Amniotic stem cell (primary cell): ENCODE results near the gene PAQR5.
"Not testable (repeated sequence)": the region's sequence is repeated elsewhere in the genome, so short reads cannot be mapped to it uniquely, and the experiment has no call there.

Experiments used
- DNase-seq: peaks from one replicate; lab custom pipeline; 2025; lab: John Stamatoyannopoulos, UW

PAQR5 gene

DNA sequence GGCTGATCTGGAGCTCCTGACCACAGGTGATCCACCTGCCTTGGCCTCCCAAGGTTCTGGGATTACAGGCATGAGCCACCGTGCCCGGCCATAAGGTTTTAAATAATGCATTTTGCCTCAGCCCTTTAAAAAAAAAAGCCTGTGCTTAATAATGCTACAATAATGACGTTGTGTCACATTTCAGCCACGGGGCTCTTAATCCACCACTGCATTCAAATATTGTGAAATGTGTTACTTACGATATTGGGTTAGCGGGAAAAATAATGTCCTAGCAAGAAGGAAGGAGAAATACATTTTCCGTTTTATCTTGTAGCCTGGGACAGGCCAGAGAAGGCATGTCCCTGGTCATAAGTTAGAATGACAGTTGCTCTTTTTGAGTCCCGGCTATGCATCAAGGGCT is 17.6 kb downstream of the PAQR5 start:
- no peak for DNase-seq

DNA sequence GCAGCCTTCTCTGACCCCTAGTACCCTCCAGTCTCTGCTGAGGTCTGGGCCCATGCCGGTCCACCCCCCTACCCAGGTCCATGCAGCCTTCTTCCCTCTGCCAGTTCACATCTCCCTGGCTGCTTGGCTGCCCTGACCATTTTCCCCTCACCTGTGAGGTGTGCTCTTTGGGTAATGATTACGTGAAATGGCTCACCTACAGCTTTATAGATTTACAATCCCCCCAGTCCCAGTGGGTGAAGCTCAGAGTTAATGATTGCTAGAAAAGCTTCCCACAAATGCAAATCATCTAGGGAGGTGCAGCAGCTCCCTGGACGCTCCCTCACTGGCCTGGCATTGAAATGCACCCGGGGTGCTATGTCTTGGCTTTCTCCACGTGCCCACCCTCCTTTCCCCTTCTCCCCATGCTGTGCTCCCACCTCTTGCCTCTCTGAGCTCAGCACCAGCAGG is 18.7 kb downstream of the PAQR5 start:
- no peak for DNase-seq

DNA sequence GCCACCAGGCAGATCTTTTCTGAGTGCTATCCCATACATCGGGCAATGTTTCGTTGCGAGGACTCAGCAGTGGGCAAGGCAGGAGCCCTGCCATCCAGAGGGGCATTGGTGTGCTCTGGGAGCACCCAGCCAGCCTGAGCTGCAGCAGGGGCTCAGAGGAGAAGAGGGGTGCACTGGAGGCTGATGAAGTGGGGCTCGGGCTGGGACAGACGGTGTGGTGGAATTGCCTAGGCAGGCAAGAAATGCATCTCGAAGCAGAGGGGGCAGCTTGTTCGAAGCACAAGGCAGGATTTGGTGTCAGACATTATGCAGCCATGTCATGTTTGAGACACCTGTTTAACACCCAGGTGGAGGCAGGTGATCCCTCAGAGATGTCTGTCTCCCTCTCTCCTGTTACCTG is 19.3 kb downstream of the PAQR5 start:
- DNase-seq = no peak

DNA sequence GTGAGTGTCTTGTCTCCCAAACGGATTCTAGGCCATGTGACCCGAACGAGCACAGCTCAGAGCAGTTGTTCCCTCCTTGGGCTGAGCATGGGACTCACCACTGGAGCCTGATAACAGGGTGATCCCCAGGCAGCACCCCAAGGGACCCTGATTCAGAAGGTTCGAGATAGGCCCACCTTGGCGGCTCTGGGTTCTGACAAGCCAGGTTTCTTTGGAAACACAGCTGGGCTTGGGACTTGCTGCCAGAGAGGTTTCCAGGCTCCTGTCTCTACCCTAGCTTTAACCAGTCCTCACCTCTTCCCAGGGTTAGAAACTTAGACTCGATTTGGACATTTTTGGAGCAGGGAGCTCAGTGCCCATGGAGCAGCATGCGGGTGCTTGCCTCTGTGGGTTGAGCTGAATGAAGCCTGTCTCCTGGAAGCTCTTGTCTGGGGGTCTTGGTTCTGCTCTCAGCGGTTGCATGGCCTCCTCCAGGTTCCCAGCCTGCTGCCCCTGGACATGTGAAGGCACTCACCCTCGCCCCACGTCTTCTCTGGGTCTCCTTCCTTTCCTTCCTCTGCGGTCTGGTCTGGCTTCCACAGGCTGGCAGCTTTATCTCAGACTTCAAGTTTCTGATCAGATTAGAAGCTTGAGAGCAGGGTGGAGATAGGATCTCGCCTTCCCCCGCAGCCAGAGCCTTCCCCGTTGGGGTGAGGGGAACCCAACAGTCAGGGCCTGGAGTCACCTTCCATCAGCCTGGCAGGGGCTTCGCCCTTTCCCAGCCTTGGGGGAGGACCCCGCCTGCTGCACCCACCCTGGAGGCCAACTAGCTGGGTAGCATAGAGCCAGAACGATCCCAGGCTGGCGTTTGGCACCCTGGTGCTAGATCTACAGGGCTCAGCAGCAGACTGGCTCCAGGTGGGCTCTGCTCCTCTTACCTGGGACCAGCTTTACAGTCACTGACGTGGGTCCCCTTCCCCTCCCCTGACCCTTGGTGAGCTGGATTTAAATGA is 21.0 kb downstream of the PAQR5 start:
- no peak for DNase-seq

DNA sequence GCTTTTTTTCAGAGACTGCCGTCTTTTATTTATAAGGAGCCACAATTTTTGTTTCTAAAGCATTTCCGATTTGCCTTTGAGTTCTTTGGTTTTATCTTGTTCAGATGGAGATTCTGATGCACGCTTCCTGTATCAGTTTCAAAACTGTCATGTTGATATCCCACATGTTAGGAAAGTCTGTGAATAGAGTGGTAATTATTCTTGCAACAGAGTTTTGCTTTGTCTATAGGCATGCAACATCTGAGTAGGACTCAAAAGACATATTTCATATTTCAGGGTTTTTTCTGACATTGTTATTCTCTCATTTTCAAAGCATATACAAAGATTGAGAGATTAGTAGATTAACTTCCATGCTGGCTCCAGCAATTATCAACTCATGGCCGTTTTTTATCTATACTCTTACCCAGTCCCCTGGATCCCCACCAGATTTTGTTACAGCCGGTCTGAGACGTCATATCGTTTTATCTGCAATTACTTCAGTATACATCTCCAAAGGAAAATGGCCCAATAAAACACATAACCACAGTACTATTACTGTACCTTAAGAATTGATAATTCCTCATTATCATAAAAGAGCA is 22.4 kb downstream of the PAQR5 start:
- no peak for DNase-seq

DNA sequence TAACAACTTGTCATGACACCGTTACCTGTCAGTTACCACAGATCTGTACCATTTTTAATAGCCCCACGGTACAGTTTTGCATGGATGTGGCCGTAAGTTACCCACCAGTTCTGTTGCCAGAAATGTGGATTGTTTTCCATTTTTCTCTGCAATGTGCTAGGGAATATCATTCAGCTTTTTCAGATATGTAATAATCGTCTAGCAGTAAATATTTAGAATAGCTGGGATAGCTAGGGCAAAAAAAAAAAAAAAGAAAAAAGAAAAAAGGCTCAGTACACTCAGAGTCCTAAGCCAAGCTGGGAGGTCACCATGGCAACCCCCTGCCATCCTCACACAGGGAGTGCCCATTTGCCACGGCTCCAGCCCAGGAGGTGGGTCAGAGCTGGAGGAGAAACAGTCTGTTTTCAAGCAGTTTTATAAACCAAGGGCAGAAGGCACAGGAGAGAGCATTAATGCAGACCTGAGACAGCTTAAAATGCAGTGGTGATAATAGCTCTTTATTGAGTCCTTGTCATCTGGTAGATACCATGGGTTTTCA is 25.2 kb downstream of the PAQR5 start:
- DNase-seq = no peak

DNA sequence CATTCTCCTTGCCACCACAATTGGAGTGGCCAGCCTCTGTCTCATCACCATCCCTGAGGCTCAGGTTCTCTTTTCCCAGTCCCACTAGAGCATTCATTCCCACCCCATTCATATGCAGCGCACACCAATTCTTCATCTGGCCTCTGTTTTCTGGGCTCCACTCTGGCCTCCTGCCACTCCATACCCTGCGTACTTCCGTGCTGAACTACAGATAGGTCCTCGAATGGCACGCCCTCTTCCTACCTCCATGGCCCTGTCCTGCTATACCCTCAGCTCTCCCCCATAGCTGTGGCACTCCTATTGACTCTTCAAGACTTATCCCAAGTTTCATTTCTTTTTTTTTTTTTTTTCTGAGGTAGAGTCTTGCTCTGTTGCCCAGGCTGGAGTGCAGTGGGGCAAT is 25.9 kb downstream of the PAQR5 start:
- no peak for DNase-seq

DNA sequence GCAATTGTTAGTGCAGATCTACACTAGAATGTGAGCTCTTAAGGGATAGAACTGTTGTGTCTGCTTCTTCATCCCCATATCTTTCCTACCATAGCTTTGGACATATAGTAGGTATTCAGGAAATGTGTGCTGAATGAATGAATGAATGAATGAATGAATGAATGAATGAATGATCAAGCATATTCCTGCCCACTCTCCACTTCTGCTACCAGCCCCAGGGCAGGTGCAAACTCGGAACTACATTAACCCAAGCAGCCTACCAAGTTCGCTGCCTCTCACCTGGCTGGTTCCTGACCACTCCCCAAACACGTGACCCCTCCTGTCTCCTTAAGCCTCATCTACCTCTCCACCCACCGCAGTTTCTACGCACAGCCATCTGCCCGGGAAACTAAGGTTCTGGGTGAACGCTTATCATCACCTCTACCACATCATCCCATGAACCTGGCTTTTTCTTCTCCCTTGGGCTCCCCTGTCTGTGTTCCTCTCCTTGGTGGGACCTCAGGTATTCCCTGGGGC is 26.8 kb downstream of the PAQR5 start:
- DNase-seq = no peak

DNA sequence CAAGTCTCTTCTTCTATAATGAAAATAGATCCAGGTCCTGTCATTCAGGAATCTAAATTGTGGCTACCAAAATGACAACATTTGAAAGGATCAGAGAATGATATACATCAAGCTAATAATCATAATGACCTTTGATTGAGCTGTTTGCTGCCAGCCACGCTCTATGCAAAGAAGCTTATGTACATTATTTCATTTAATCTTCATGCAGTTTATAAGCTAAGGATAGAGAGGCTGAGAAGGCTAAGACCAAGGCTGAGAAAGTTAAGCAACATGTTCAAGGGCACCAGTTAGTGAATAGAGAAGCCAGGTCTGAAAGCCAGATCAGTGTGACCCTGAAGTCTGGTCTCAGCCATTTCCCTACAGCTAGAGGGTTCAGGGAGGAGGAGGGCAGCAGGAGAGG is 29.4 kb downstream of the PAQR5 start:
- no peak for DNase-seq

DNA sequence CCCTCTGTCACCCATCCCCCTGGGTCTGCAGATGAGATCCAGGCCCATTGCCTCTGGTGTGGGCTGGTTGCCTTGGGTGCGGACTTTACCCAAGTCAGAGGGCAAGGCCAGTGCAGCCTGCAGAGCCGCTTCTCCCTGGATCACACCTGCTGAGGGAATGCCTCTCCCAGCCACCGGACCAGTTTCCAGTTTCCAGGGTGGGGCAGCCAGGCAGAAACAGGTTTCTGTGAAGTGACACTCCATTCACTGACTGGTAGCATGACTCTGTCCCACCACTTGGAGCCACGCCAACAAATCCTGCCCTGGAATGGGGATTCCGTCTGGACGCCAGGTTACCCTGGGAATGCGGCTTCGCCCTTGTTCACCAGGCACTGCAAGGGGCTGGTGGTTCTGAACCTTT is 30.0 kb downstream of the PAQR5 start:
- no peak for DNase-seq

DNA sequence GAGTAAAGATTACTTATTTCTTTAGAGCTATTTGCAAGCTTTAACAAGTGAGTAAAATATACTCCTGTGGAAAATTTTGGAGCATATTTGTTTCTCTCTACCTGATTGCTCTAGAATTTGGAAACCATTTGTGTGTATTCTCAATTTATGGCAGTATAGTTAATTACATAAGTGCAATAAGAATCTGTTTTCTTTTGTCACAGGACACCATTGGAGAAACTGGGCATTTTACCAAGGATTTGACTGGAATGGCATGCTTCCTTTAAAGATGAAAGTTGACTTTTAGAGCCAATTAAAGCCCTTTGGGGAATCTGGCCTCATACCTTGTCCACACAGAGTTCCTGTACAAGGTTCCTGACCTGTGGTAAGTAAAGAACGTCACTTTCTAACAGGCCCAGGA is 38.4 kb downstream of the PAQR5 start:
- no peak for DNase-seq

DNA sequence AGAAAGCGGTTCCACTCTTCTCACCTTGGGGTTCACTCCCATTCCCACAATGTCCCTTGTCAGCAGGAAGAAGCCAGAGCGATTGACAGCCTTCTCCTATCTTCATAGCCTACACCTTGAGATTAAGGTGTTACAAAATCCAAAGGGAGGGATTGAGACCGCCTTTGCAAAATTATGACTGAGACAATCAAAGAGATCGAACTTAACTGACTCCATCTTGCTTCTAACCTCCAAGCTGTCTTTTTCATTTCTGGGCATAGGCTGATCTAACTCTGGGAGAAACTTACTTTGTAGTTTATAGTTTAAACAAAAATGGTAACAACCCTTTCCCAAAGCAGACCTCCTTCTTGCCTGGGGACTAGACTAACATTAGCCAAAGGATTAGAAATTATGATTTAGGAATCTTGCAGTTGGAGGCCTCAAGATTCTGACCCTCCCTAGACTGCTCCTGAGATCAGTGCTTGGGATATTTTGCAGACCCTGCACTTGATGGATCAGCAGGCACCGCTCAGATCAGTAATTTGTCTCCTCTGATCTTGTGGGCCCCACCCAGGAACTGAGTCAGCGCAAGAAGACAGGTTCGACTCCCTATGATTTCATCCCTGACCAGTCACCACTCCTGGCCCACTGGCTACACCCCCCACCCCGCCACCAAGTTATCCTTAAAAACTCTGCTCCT is 40.0 kb downstream of the PAQR5 start:
- DNase-seq = no peak

DNA sequence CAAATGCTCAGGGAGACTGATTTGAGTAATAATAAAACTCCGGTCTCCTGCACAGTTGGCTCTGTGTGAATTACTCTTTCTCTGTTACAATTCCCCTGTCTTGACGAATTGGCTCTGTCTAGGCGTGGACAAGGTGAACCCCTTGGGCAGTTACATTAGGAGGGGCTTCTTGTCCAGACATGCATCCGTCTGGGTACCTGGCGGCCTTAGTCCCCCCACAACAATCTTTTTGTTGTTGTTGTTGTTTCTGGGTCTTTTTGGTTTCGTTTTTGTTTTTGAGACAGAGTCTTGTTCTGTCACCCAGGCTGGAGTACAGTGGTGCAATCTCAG is 40.5 kb downstream of the PAQR5 start:
- DNase-seq = not testable (repeated sequence)

DNA sequence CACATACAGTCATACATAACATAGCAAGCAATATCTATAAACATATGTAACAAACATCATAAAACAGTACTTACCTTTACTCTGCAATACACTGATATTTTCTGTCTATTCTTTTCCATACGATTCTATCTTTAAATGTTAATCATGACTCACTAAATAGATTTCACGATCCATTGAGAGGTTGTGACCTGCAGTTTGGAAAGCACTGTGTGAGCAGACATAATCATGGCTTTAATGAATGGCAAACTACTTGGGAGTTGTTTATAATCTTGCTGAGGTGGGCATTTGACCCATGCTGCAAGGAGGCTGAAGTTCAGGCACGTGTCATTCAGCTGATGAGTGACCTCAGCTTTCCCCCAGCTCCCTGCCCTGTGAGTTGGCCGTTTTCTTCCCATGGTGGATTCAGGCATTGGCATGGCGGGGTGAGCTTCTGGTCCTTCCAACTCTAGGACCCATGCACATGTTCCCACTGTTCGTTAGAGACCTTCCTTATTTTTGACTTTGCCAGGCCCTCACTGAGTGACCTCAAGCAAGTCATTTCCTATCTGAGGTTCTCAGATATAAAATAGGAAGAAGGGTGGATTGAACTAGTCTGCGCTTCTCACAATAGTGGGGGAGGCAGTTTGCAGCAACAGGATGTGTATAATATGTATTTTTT is 41.7 kb downstream of the PAQR5 start:
- no peak for DNase-seq

DNA sequence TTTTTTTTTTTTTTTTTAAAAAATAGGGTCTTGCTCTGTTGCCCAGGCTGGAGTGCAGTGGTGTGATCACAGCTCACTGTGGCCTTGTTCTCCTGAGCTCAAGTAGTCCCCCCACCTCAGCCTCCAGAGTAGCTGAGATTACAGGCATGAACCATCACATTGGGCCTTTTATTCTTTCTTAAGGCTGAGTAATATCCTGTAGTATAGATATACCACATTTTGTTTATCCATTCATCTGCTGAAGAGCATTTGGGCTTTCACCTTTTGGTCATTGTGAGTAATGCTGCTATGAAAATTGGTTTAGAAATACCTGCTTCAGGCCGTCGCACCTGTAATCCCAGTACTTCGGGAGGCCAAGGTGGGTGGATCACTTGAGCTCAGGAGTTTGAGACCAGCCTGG is 42.6 kb downstream of the PAQR5 start:
- DNase-seq = no peak

DNA sequence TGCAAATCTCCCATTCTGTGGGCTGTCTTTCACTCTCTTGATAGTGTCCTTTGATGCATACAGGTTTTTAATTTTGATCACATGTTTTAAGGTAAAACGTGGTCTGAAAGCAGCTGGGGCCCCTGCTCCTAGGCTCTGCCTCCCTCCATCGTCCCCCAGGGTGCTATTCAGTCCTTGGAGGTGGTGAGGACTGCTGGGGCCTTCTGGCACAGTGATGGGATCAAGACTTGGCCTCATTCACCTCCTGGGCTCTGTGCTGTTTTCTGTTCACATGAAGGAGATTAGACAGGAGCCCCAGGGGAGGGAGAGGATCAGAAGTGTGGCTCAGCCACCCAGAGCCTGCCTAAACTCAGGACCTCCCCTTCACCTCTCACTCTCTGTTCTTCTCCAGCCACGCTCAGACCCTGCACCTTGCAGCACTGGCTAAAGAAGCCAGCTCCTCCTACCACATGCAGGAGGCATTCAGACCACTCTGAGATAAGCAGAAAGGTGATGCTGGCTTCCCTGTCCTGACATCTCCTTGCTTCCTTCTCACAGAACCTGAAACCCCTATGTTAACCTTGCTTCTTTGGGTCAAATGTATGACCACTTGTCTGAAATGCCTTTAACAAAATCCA is 43.9 kb downstream of the PAQR5 start:
- DNase-seq = no peak

DNA sequence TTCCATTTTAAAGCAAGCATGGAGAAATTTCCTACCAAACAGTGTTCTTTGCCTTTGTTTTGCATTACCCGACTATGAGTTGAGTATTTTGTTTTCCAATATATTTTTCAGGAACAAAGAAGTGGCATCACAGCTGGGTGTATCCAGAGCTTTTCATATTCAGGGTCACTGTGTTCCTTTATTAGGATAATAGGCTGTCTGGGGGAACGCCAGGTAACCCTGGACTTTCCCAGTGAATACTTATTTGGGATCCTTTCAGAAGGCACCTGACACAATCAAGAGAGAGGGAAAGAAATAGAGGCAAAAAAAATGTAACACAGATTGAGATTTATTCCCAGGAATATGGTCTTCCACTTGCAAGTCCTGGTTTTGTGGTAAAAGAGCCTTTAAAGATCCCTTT is 44.4 kb downstream of the PAQR5 start:
- no peak for DNase-seq

DNA sequence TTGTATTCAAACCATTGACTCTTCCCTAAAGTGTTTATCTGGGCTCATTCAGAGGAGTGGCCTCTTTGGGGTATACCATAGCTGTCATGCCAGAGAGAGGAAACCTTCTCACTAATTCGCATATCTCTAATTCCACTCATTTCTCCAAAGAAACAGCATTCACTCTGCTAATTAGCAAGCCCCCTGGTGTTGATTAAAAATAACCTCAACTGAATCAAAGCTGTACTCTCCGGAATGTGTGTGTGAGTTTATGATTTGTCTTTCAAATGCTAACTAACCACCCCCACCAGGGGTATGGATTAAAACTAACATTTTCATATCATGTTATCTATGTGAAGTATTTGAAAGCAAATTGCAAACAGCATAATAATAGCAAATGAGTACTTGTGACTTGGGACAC is 45.5 kb downstream of the PAQR5 start:
- no peak for DNase-seq

DNA sequence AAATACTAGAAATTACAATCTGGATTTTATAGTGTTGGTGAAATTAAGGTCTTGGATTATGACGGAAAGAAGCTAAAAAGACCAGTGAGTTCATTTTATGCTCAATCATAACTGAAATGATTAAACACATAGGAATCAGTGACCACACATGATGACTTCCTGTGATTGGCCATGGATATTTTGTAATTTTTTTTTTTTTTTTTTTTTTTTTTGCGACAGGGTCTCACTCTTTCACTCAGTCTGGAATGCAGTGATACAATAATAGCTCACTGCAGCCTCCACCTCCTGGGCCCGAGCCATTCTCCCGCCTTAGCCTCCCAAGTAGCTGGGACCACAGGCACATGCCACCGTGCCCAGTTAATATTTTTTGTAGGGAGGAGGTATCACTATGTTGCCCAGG is 47.4 kb downstream of the PAQR5 start:
- no peak for DNase-seq

DNA sequence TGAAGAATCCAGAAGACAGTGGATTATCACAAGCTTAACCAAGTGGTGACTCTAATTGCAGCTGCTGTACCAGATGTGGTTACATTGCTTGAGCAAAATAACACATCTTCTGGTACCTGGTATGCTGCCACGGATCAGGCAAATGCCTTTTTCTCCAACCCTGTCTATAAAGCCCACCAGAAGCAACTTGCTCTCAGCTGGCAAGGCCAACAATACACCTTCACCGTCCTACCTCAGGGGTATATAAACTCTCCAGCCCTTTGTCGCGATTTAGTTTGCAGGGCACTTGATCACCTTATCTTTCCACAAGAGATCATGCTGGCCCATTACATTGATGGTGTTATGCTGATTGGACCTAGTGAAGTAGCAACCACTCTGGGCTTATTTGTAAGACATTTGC is 52.6 kb downstream of the PAQR5 start:
- no peak for DNase-seq

DNA sequence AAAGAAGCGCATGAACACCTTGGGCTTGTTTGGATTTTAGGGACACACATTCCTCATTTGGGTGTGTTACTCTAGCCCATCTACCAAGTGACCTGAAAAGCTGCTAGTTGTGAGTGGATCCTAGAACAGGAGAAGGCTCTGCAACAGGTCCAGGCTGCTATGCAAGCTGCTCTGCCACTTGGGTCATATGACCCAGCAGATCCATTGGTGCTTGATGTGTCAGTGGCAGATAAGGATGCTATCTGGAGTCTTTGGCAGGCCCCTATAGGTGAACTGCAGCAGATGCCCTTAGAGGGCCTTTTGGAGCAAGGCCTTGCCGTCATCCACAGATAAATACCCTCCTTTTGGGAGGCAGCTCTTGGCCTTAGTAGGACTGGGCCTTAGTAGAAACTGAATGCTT is 53.2 kb downstream of the PAQR5 start:
- DNase-seq = no peak
